HepG2 (cell line): Measurements from ENCODE around the gene ZNF22. TPM values are rescaled to one million over a fixed set of nuclear protein-coding genes. Genes with fewer than 3 reads are reported as not detected.

Experiments used
- CBX5 ChIP-seq: sonication (generic); formaldehyde crosslinking; IDR thresholded peaks from 2 replicates; pipeline ENCODE4 v1.4.0; 2020; ENCODE audit warnings: missing genetic modification reagents, borderline replicate concordance
- DMAP1 ChIP-seq: IDR thresholded peaks from 2 replicates; pipeline ENCODE4 v1.6.1; 2016
- GATAD1 ChIP-seq: IDR thresholded peaks from 2 replicates; pipeline ENCODE4 v1.6.1; 2016; ENCODE audit warnings: missing genetic modification reagents, missing compliant biosample characterization
- HDAC2 ChIP-seq: sonication (generic); formaldehyde crosslinking; IDR thresholded peaks from 2 replicates; pipeline ENCODE4 v1.4.0; 2020; ENCODE audit warnings: missing genetic modification reagents
- HMGXB4 ChIP-seq, 2 experiments: sonication (generic) in 1 of 2; formaldehyde crosslinking in 1 of 2; IDR thresholded peaks; 2 replicates each; pipeline versions ENCODE4 v1.4.0 to v1.6.1; 2018 to 2020; ENCODE audit warnings: missing genetic modification reagents in 2 of 2, borderline replicate concordance in 1 of 2, low read depth in 1 of 2, mild to moderate bottlenecking in 1 of 2, missing biosample characterization in 1 of 2
- MATR3 ChIP-seq: sonication (generic); formaldehyde crosslinking; IDR thresholded peaks from 2 replicates; pipeline ENCODE4 v1.4.0; 2020; ENCODE audit warnings: missing genetic modification reagents
- NR2F6 ChIP-seq, 2 experiments: IDR thresholded peaks; 2 replicates each; pipeline ENCODE4 v1.6.1; 2016; ENCODE audit warnings: antibody characterized with exemption in 1 of 2, mild to moderate bottlenecking in 1 of 2
- RCOR2 ChIP-seq: IDR thresholded peaks from 2 replicates; pipeline ENCODE4 v1.6.1; 2016; ENCODE audit warnings: missing biosample characterization, missing genetic modification reagents
- SCMH1 ChIP-seq: sonication (generic); formaldehyde crosslinking; IDR thresholded peaks from 2 replicates; pipeline ENCODE4 v1.9.0; 2021; ENCODE audit warnings: missing genetic modification reagents, mild to moderate bottlenecking, borderline replicate concordance
- SNAPC5 ChIP-seq: sonication (generic); formaldehyde crosslinking; IDR thresholded peaks from 2 replicates; pipeline ENCODE4 v1.8.1; 2023; ENCODE audit warnings: mild to moderate bottlenecking, missing genetic modification reagents, borderline replicate concordance
- TOPORS ChIP-seq: sonication (generic); formaldehyde crosslinking; IDR thresholded peaks from 2 replicates; pipeline ENCODE4 v1.8.0; 2023; ENCODE audit warnings: mild to moderate bottlenecking, missing genetic modification reagents
- ZBTB34 ChIP-seq: sonication (generic); formaldehyde crosslinking; IDR thresholded peaks from 2 replicates; pipeline ENCODE4 v1.8.0; 2022; ENCODE audit warnings: mild to moderate bottlenecking, missing genetic modification reagents
- ZBTB7B ChIP-seq: sonication (generic); formaldehyde crosslinking; IDR thresholded peaks from 2 replicates; pipeline ENCODE4 v1.4.0; 2020; ENCODE audit warnings: missing genetic modification reagents
- ZFP1 ChIP-seq: IDR thresholded peaks from 2 replicates; pipeline ENCODE4 v1.6.1; 2016
- ZFY ChIP-seq: sonication (generic); formaldehyde crosslinking; IDR thresholded peaks from 2 replicates; pipeline ENCODE4 v1.4.0; 2020; ENCODE audit warnings: missing genetic modification reagents
- ZNF597 ChIP-seq: sonication (generic); formaldehyde crosslinking; IDR thresholded peaks from 2 replicates; pipeline ENCODE4 v1.5.0; 2020; ENCODE audit warnings: missing genetic modification reagents
- ZNF784 ChIP-seq: sonication (generic); formaldehyde crosslinking; IDR thresholded peaks from 2 replicates; pipeline ENCODE4 v1.5.1; 2020; ENCODE audit warnings: missing genetic modification reagents, mild to moderate bottlenecking, borderline replicate concordance
- polyA plus RNA-seq, 8 experiments: library from polyadenylated mRNA; depleted of rRNA in 3 of 8; stranded (reverse) in 7 of 8; unstranded in 1 of 8; fragments of >200 nt; fragmentation: Illumina TruSeq in 4 of 8; extraction: Trizol in 4 of 8; gene quantifications; 2 replicates each; pipeline versions ENCODE4 v1.2.1 to v1.2.3, GENCODE V29; 2011 to 2016; ENCODE audit warnings: low read depth in 4 of 8, missing spikeins in 1 of 8, mixed read lengths in 1 of 8; ENCODE audit not compliant: insufficient read depth in 1 of 8
- total RNA-seq, 5 experiments: library from RNA; depleted of rRNA; stranded (reverse); fragments of >200 nt; fragmentation: Illumina TruSeq; extraction: Trizol; gene quantifications; 2 replicates each; pipeline ENCODE4 v1.2.3, GENCODE V29; 2016; ENCODE audit warnings: low read depth in 1 of 5
- TF ChIP-seq, protein P1 (sequence below): sonication (generic); formaldehyde crosslinking; IDR thresholded peaks from 2 replicates; pipeline ENCODE4 v1.5.1; 2020; ENCODE audit warnings: mild to moderate bottlenecking, missing genetic modification reagents, moderate library complexity
- TF ChIP-seq, protein P2 (sequence below): sonication (generic); formaldehyde crosslinking; IDR thresholded peaks from 2 replicates; pipeline ENCODE4 v1.5.0; 2020; ENCODE audit warnings: mild to moderate bottlenecking, missing genetic modification reagents, borderline replicate concordance

ZNF22 gene
- total and polyA plus RNA-seq, 2 of the 13 experiments (the other 11 are each of a cell fraction or from before 2014, with no cell fraction given) = 0.40 to 1.3 TPM

DNA sequence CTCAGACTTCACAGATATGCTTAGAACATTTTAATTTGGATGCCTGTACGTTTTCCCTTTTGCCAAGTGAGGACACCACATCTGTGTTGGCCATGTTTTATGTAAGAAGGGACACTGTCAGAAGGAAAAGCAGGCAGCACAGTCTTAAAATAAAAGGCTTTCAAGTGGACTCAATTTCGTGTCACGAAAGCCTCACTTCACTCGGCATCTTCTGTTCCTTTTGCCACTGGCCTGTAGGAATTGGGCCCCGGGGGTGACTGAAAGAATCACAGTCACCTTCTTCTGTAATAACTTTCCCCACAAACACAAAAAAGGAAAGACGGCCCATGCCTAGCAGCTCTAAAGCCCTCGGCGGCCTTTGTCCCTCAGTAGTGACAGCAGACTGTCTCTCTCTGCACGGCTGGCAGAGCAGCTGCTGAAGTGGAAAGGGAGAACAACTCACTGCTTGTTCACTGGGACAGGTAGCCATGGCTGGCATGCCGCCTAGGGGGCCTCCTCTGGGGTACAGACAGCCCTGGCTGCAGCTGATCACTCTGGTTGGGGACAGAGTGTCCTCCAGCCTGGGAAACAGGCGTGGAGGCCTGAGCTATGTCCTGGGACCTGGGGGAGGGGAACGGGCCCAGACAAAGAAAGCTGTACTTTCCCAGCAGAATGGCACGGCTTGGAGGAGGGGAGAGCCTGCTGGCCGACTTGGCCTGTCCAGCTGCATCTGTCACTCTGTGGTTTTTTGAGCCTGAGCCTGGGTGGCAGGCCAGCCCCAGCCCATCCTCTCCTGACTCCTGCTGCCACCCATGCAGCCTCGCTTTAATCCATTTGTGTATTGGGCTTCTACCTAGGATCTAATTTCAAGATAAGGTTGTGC, 36.7 kb upstream of the ZNF22 start (continued):
- no peak for TF ChIP-seq ZNF597 (CRISPR knock-in tag)
- peak; percentile 79; the same call in 1 of the 2 replicates for TF ChIP-seq ZBTB34 (CRISPR knock-in tag)
- 0 out of 4 replicates have a peak, but pooled peaks of 1 of the 2 experiments have one; percentile 43 for TF ChIP-seq HMGXB4 (CRISPR knock-in tag; IDR thresholded peaks at IDR 0.05; ENCODE audit: borderline replicate concordance in 1 of 2, low read depth in 1 of 2)
- TF ChIP-seq NR2F6 (IDR thresholded peaks at IDR 0.05) = peak; percentile 25; the same call in 1 of the 2 replicates
- TF ChIP-seq NR2F6 (CRISPR knock-in tag; IDR thresholded peaks at IDR 0.05) = 0 out of 2 replicates have a peak, but pooled peaks have one; percentile 51
- peak; percentile 78; the same call in 1 of the 2 replicates for TF ChIP-seq ZBTB7B
- TF ChIP-seq RCOR2 (CRISPR knock-in tag) = 0 out of 2 replicates have a peak, but pooled peaks have one; percentile 32
- TF ChIP-seq MATR3 (CRISPR knock-in tag) = no peak
- peak; percentile 79 for TF ChIP-seq HDAC2
- TF ChIP-seq SCMH1 (CRISPR knock-in tag) = no peak
- TF ChIP-seq ZNF784 (CRISPR knock-in tag) = 0 out of 2 replicates have a peak, but pooled peaks have one; percentile 12
- peak; percentile 74; the same call in 1 of the 2 replicates for TF ChIP-seq CBX5
- TF ChIP-seq, protein P1, sequence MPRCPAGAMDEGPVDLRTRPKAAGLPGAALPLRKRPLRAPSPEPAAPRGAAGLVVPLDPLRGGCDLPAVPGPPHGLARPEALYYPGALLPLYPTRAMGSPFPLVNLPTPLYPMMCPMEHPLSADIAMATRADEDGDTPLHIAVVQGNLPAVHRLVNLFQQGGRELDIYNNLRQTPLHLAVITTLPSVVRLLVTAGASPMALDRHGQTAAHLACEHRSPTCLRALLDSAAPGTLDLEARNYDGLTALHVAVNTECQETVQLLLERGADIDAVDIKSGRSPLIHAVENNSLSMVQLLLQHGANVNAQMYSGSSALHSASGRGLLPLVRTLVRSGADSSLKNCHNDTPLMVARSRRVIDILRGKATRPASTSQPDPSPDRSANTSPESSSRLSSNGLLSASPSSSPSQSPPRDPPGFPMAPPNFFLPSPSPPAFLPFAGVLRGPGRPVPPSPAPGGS (CRISPR knock-in tag) = peak; percentile 53; the same call in 1 of the 2 replicates
- TF ChIP-seq ZFY = peak; percentile 54
- TF ChIP-seq, protein P2, sequence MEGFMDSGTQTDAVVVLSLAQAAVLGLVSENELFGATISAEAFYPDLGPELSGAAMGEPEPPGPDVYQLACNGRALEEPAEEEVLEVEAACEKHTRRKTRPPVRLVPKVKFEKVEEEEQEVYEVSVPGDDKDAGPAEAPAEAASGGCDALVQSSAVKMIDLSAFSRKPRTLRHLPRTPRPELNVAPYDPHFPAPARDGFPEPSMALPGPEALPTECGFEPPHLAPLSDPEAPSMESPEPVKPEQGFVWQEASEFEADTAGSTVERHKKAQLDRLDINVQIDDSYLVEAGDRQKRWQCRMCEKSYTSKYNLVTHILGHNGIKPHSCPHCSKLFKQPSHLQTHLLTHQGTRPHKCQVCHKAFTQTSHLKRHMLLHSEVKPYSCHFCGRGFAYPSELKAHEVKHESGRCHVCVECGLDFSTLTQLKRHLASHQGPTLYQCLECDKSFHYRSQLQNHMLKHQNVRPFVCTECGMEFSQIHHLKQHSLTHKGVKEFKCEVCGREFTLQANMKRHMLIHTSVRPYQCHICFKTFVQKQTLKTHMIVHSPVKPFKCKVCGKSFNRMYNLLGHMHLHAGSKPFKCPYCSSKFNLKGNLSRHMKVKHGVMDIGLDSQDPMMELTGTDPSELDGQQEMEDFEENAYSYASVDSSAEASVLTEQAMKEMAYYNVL = peak; percentile 59; the same call in 1 of the 2 replicates
- TF ChIP-seq TOPORS = no peak
- peak; percentile 63; the same call in 1 of the 2 replicates for TF ChIP-seq DMAP1 (CRISPR knock-in tag)
- TF ChIP-seq GATAD1 (CRISPR knock-in tag) = 0 out of 2 replicates have a peak, but pooled peaks have one; percentile 44
- TF ChIP-seq ZFP1 (CRISPR knock-in tag) = 0 out of 2 replicates have a peak, but pooled peaks have one; percentile 30
- no peak for TF ChIP-seq SNAPC5 (CRISPR knock-in tag)
